MM.1S (cell line): ENCODE results near the gene UGT2B7.

Experiments used
- DNase-seq: peaks from one replicate; pipeline ENCODE4 v3.0.0-alpha.2; 2015
- H2AFZ ChIP-seq: fragments of 300-600 bp; sonication (generic); 2 replicates; pipeline ENCODE4 v1.6.0; 2016; ENCODE audit warnings: antibody characterized with exemption, low read length
- H3F3A ChIP-seq: fragments of 300-600 bp; sonication (generic); 2 replicates; pipeline ENCODE4 v1.6.1; 2016; ENCODE audit warnings: mild to moderate bottlenecking, antibody characterized with exemption, low read length, moderate library complexity, mixed read lengths; ENCODE audit not compliant: insufficient read depth
- H3K27ac ChIP-seq: fragments of 300-600 bp; sonication (generic); 2 replicates; pipeline ENCODE4 v1.5.1; 2016; ENCODE audit warnings: mild to moderate bottlenecking, low read length
- H3K27me3 ChIP-seq: fragments of 300-600 bp; sonication (generic); replicated peaks from 2 replicates; pipeline ENCODE4 v1.6.0; 2016; ENCODE audit warnings: low read length; ENCODE audit not compliant: insufficient read depth
- H3K36me3 ChIP-seq: fragments of 300-600 bp; sonication (generic); replicated peaks from 2 replicates; pipeline ENCODE4 v1.6.1; 2016; ENCODE audit warnings: mild to moderate bottlenecking, low read length, mixed read lengths; ENCODE audit not compliant: insufficient read depth
- H3K4me1 ChIP-seq: fragments of 300-600 bp; sonication (generic); 2 replicates; pipeline ENCODE4 v1.6.1; 2016; ENCODE audit warnings: low read length, mixed read lengths
- H3K4me2 ChIP-seq: fragments of 300-600 bp; sonication (generic); 2 replicates; pipeline ENCODE4 v1.6.0; 2016; ENCODE audit warnings: low read depth, low read length
- H3K4me3 ChIP-seq: fragments of 300-600 bp; sonication (generic); 2 replicates; pipeline ENCODE4 v1.5.1; 2016; ENCODE audit warnings: low read length, mixed read lengths
- H3K79me2 ChIP-seq: fragments of 300-600 bp; sonication (generic); 2 replicates; pipeline ENCODE4 v1.6.1; 2016; ENCODE audit warnings: mixed run types, low read length, mixed read lengths
- H3K9ac ChIP-seq: fragments of 300-600 bp; sonication (generic); 2 replicates; pipeline ENCODE4 v1.6.1; 2016; ENCODE audit warnings: low read length, mixed read lengths
- H3K9me2 ChIP-seq: fragments of 300-600 bp; sonication (generic); replicated peaks from 2 replicates; pipeline ENCODE4 v1.6.1; 2016; ENCODE audit warnings: mild to moderate bottlenecking, low read length, mixed read lengths; ENCODE audit not compliant: insufficient read depth
- H3K9me3 ChIP-seq: fragments of 300-600 bp; sonication (generic); replicated peaks from 2 replicates; pipeline ENCODE4 v1.6.1; 2016; ENCODE audit warnings: mild to moderate bottlenecking, low read length, mixed read lengths; ENCODE audit not compliant: insufficient read depth
- H4K20me1 ChIP-seq: fragments of 300-600 bp; sonication (generic); 2 replicates; pipeline ENCODE4 v1.6.1; 2016; ENCODE audit warnings: mild to moderate bottlenecking, low read length, moderate library complexity, mixed read lengths; ENCODE audit not compliant: insufficient read depth
- EZH2 ChIP-seq: fragments of 300-600 bp; sonication (generic); optimal IDR thresholded peaks from 2 replicates; pipeline ENCODE3; 2017; ENCODE audit warnings: low read depth, mild to moderate bottlenecking, antibody characterized with exemption, low read length, mixed read lengths
- EZH2phosphoT487 ChIP-seq: fragments of 300-600 bp; sonication (generic); IDR thresholded peaks from 2 replicates; pipeline ENCODE4 v1.6.1; 2018; ENCODE audit warnings: antibody characterized with exemption, low read length
- TF ChIP-seq, protein P1 (sequence below): fragments of 300-600 bp; sonication (generic); IDR thresholded peaks from 2 replicates; pipeline ENCODE4 v1.5.1; 2016; ENCODE audit warnings: antibody characterized with exemption, low read length, mixed read lengths

UGT2B7 gene

DNA sequence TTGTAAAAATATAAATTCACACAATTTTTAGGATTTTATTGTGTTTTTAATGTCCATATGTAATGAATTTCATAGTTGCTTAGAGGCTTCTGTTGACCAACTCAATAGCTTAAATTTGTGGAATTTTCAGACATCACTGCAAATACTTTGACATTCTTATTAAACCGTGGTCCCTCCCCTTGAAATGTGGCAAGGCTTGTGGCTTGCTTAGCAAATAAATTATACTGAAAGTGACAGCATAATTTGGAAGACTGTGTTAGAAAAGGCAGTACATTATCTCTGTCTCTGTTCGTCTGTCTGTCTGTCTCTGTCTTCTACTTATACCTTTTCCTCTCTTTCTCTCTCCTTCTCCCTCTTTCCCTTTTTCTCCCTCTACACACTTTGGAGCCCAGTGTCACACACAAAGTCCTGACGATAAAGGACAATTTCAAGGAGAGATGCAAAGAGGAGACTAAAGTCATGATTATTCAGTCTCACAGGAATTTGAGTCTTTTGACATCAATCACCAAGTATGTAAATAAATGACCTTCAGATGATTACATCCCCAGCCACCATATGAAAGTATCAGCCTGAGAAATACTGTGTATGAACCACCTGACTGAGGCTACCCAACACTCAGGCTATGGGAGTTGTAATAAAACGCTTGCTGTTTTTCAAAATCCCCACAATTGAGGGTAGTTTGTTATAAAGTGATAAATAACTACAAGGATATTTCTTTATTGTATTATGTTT is 21.0 kb upstream of the UGT2B7 start:
- H3K4me3 ChIP-seq: no peak overlapping the region
- no peak overlapping the region for H3K4me2 ChIP-seq
- no peak overlapping the region for H3K27ac ChIP-seq
- H3K27me3 ChIP-seq: no peaks in the 10 kb centered on the region
- no peaks in the 10 kb centered on the region for H3K36me3 ChIP-seq
- no peaks in the 10 kb centered on the region for H3K79me2 ChIP-seq
- no peak overlapping the region for H3K9ac ChIP-seq
- H3K4me1 ChIP-seq: no peaks in the 10 kb centered on the region
- DNase-seq: no peak
- H4K20me1 ChIP-seq: no peaks in the 10 kb centered on the region
- no peaks in the 10 kb centered on the region for H3K9me2 ChIP-seq
- H3F3A ChIP-seq: no peaks in the 10 kb centered on the region
- TF ChIP-seq EZH2phosphoT487 (no peak), EZH2 (no peak)
- TF ChIP-seq, protein P1, sequence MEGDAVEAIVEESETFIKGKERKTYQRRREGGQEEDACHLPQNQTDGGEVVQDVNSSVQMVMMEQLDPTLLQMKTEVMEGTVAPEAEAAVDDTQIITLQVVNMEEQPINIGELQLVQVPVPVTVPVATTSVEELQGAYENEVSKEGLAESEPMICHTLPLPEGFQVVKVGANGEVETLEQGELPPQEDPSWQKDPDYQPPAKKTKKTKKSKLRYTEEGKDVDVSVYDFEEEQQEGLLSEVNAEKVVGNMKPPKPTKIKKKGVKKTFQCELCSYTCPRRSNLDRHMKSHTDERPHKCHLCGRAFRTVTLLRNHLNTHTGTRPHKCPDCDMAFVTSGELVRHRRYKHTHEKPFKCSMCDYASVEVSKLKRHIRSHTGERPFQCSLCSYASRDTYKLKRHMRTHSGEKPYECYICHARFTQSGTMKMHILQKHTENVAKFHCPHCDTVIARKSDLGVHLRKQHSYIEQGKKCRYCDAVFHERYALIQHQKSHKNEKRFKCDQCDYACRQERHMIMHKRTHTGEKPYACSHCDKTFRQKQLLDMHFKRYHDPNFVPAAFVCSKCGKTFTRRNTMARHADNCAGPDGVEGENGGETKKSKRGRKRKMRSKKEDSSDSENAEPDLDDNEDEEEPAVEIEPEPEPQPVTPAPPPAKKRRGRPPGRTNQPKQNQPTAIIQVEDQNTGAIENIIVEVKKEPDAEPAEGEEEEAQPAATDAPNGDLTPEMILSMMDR: no peak
- no peaks in the 10 kb centered on the region for H3K9me3 ChIP-seq
- no peak overlapping the region for H2AFZ ChIP-seq

DNA sequence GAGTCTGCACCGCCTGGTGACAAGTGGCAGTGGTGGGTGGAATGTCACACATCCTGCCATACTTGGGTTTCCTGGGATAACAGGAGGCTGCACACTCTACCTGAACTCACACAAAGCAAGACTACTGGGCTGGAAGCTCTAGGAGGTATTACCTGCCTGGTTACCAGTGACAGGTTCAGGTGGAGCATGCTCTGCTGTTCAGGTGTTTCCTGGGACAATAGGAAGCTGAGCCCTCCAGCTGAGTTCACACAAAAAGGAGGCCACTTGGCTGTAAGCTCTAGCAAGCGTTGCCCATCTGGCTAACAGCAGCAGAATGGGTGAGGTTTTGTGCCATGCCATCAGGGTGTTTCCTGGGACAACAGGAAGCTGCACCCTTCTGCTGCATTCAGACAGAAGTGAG is 17.4 kb upstream of the UGT2B7 start:
- Histone ChIP-seq H3K9me2 (no peaks in the 10 kb centered on the region), H3K79me2 (no peaks in the 10 kb centered on the region), H3K4me1 (no peaks in the 10 kb centered on the region), H3K9ac (no peak overlapping the region), H2AFZ (no peak overlapping the region), H3K9me3 (no peaks in the 10 kb centered on the region), H3K27ac (no peak overlapping the region), H3K4me2 (no peak overlapping the region), H3K36me3 (no peaks in the 10 kb centered on the region), H3K27me3 (no peaks in the 10 kb centered on the region), H3F3A (no peaks in the 10 kb centered on the region), H3K4me3 (no peak overlapping the region), H4K20me1 (no peaks in the 10 kb centered on the region)
- DNase-seq: no peak
- TF ChIP-seq, protein P1: no peak
- TF ChIP-seq EZH2 (no peak), EZH2phosphoT487 (no peak)

DNA sequence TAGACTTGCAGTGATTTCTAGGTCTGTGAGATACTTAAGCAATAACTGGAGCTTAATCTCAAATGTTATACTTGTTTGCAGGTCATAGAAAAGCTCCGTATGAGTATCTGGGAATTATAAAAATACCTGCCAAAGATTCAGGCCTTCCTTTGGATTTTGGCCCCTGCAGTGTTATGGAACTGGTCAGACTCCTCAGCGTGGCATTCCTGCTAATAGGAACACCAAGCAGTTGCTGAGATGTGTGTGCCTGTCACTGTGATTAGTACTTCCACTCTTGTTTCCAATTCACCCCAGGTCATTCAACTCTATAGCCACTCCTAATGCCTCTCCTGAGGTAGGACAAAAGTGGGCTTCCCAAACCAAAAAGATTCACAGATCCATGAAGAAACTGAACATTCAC is 7.8 kb upstream of the UGT2B7 start:
- H3K4me3 ChIP-seq: no peak overlapping the region
- H2AFZ ChIP-seq: no peak overlapping the region
- no peaks in the 10 kb centered on the region for H3K27me3 ChIP-seq
- no peaks in the 10 kb centered on the region for H3K9me3 ChIP-seq
- H3K79me2 ChIP-seq: no peaks in the 10 kb centered on the region
- no peaks in the 10 kb centered on the region for H4K20me1 ChIP-seq
- no peak overlapping the region for H3K9ac ChIP-seq
- no peaks in the 10 kb centered on the region for H3F3A ChIP-seq
- H3K4me2 ChIP-seq: no peak overlapping the region
- TF ChIP-seq EZH2 (no peak), EZH2phosphoT487 (no peak)
- TF ChIP-seq, protein P1: no peak
- no peaks in the 10 kb centered on the region for H3K4me1 ChIP-seq
- H3K9me2 ChIP-seq: 0 out of 2 replicates have a peak, but pooled peaks cover 2% of the 10 kb centered on the region
- no peaks in the 10 kb centered on the region for H3K36me3 ChIP-seq
- no peak overlapping the region for H3K27ac ChIP-seq
- DNase-seq: no peak
